GM18519 (cell line): Measurements from ENCODE around the gene SHISA7.
"Not testable (repeated sequence)": the region's sequence is repeated elsewhere in the genome, so short reads cannot be mapped to it uniquely, and the experiment has no call there.

Experiments used
- ATAC-seq: cut with Tn5 transposase; IDR thresholded peaks from one replicate; pipeline ENCODE4 v1.9.1; 2021; ENCODE audit warnings: mild to moderate bottlenecking, moderate library complexity; ENCODE audit not compliant: unreplicated experiment, low FRiP score

The SHISA7 gene

DNA sequence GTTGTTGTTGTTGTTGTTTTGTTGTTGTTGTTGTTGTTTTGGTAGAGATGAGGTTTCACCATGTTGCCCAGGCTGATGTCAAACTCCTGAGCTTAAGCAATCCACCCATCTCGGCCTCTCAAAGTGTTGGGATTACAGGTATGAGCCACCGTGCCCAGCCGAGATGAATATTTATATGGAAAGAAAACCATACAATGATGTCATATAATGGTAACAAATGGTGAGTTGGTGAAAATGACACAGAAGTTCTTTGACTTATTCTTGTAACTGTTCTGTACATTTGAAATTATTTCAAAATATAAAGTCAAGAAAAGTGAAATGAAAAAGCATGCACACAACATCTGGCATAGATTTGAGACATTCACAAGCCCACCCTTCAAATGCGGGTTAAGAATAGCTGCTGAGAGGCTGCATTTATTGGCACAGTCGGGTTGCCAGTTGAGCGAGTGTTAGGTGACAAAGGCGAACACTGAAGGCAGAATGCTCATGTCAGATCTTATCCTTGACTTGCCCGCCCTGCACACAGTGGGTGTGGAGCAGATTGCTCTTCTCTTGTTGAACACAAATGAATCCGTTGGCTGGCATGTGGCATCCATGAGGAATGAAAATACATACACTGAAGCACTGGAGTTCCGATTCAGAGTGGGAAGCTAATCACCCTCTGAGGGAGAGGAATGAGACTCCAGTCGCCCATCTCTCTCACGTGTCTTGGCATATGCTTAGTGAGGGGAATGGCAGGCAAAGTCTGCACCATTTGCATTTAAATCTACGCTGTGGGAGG is 19.7 kb downstream of the SHISA7 start:
- ATAC-seq: no peak

GRCh38 chr19:55421281-55421680 is 21.8 kb downstream of the SHISA7 start:
- not testable (repeated sequence) for ATAC-seq

DNA sequence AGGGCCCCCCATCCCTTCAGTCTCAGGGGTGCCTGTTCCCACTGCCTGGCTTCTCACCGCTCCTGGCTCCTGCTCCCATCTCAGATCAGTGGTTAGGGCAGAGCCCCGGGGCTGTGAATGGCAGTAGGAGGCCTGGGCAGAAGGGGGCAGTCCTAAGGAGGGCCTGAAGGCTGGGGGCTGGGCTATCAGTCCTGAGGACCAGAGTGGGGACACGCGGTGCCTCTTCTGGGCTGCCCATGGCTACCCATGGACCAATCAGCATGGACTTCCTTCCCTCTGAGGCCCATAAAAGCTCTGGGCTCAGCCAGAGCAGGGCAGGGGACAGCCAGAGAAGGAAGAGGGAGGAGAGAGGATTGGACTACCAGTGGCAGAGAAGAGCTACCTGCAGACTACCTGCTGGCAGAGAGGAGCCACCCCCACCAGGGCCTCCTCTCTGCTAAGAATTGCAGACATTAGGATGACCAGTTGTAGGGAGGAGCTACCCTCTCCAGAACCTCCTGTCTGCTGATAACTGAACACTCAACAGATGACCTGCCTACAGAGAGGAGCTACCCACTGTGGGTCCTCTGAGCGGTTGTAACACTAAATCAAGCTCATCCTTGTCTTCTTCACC is 23.4 kb downstream of the SHISA7 start:
- ATAC-seq: no peak

DNA sequence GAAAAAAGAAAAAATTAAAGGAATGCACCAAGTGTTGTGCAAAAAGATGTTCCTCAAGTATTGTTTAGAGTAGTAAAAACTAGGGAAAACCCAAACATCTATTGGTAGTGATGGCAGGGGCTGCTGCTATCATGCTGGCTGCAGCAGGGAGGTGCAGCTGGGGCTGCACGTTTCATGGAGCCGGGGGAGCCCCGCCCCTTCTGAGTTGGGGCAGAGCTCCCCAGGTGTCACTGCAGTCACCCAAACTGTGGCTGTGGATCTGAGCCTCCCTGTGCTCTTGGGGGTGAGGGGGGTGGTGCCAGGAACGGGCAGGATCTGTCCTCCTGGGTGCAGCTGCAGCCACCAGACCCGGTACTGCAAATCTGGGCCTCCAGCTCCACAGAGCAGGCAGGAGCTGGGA is 24.0 kb downstream of the SHISA7 start:
- no peak for ATAC-seq

- no peak for ATAC-seq
Observed at GRCh38 chr19:55418185-55418584, 24.9 kb downstream of the SHISA7 start.

GRCh38 chr19:55410168-55410567 is 32.9 kb downstream of the SHISA7 start:
- ATAC-seq: no peak

GRCh38 chr19:55409179-55409578 is 33.9 kb downstream of the SHISA7 start:
- ATAC-seq: not testable (repeated sequence)

GRCh38 chr19:55408533-55408872 is 34.6 kb downstream of the SHISA7 start:
- no peak for ATAC-seq

GRCh38 chr19:55407800-55408532 is 35.1 kb downstream of the SHISA7 start:
- peak; percentile 70 for ATAC-seq

- not testable (repeated sequence) for ATAC-seq
Observed at GRCh38 chr19:55407550-55407799, 35.6 kb downstream of the SHISA7 start, which contains the start of gene UBE2S. UBE2S (minus strand) TSS chr19:55407788; CDS start chr19:55407589, 199 bp downstream.

DNA sequence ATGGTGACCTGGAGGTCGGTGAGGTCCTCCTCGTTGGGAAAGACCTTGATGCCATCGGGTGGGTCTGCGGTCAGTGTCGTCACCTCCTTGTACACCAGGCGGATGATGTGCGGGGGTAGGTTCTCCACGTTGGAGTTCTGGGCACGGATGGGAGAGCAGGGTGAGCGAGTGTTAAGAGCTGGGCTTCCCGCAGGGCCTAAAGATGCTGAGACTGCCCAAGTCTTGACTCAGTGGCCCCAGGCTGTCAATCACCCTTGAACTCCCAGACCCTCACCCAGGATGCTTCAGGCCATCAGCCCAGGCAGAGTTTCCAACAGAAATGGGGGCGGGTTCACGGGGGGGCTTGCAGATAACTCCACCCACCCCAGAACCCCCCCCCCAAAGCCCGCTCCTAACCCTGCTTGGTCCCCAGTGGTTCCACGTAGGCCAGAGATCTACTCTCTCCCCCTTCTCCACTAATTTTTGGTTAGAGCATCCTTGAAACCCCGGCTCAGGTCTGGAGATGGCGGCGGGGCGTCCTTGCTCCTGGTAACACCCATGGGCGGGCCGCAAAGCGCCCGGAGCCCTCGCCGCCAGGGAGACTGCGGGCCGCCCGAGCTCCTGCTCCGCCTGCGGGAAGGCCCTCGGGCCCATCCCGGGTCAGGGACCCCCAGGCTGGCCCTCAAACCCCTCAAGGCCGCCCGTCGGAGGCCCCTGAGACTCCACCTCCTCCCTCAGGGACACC is 36.1 kb downstream of the SHISA7 start:
- ATAC-seq: peak; percentile 11

DNA sequence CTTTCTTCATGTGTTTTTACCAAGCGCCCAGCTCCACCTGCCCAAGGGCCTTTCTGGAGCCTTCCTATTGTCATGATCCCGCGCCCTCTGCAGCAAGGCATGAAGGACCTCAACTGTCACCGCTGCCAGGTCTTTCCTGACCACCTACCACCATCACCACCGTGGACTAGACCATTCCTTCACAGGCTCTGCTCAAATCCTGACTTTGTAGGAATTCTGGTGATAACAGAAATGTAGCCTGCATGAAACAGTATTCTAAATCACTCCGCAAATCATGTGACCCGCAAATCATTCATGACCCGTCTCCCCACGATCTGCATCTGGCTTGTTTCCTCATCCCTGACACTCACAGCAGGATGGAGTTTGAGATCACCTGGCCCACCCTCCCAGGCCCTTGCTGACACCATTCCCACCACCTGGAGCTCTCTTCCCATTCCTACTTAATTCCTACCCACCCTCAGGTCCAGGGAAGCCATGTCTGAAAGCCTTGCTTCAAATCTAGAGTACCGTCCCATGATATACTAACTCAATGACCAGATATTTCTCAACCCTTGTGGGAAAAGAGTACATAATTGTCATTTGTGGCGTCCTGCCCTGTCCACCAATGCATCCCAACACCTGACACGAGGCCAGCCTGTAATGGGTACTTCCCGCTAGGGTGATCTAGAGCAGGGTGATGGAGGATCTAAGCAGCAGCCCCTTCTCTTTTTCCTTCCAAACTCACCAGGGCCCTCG is 36.8 kb downstream of the SHISA7 start:
- ATAC-seq: no peak

DNA sequence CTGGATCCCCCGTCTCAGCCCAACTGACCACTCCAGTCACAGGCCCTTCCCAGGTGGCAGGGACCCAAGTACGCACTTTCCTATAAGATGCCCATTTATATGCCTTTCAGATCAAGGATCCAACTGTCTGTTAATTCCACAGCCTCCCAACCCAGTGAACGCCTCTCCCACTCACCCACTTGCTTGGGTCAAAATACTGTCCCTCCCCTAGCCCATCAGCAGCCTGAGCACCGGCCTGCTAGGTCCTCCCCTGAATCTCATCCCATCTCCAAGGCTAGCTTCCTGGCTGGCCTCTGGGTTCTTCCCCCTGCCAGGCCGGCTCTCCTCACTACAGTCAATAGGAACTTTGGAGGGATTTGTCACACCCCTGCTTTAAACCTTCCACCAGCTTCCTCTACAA is 37.5 kb downstream of the SHISA7 start:
- no peak for ATAC-seq

GRCh38 chr19:55402509-55402908 is 40.6 kb downstream of the SHISA7 start:
- no peak for ATAC-seq

DNA sequence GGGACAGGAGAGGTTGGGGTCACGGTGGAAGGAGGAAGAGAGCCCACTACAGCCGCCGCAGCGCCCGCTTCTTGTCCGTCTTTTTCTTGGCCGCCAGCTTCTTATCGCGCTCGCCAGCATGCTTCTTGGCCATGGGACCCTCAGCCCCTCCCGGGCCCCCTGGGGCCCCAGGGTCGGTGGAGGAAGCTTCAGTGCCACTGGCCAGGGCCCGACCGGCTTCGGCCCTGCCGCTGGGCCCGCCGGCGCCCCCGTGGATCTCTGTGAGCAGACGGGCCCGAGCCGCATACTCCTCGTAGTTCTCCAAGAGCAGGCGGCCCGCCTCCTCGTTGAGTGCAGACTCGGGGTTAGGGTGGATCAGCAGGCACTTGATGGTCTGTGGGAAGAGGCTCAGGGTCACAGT is 41.7 kb downstream of the SHISA7 start:
- ATAC-seq: not testable (repeated sequence)

DNA sequence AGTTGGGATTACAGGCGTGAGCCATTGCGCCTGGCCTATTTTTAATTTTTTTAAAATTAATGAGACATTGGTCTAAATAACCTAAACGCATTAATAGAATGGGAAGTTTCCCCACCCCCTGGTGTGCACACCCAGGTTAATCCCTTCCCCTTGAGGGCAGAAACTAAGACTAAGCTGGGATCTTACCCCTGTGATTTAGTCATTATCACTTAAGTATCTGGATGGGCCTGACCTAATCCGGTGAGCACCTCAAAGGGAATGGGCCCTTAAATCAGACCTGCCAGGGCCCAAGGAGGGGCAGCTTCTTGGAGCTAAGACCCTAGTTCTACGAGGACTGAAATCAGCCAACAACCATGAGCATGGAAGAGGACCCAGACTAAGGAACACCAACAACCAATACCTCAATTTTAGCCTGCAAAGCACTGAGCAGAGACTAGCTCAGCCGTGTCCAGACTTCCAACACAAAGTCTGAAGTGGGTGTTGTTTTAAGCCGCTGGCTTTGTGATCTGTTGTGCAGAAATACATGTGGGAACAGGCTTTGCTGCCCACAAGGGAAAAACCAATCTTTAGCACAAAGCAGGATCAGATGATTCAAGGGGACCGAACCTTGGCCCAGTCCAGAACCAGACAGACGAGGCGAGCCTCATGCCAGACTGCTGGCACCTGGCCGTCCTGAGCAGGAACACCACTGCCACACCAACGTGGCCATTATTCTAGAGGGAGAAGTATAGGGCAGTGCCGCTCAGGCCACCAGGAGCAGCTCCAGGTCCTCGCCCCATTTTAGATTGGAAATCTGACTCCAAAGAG is 42.6 kb downstream of the SHISA7 start:
- ATAC-seq: no peak

DNA sequence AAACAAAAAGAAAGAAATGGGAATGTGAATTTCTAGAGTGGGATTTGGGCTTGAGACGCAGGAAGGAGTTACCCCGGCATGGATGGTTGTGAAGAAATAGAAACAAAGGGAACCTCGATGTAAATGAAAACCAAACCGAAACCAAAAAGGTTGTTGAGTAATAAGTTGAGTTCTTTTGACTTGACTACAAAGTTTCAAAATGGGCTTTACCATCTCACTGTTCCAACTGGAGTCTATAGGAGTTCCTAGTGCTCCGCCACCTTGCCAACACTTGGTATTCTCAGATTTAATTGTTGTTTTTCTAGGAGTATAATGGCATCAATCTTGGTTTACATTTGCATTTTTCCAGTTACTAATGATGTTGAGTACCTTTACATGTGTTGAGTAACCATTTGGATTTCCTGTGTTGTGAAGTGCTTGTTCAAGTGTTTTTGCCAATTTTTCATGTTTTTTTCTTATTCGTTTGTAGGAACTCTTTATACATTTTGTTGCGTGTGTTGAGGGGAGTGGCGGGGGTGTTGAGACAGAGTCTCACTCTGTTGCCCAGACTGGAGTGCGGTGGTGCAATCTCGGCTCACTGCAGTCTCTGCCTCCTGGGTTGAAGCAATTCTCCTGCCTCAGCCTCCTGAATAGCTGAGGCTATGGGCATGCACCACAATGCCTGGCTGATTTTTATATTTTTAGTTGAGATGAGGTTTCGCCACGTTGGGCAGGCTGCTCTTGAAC is 44.7 kb downstream of the SHISA7 start:
- ATAC-seq: no peak

GRCh38 chr19:55392820-55393761 is 50.0 kb downstream of the SHISA7 start:
- no peak for ATAC-seq
